ENCODE results near the gene ARHGAP15.

DNA sequence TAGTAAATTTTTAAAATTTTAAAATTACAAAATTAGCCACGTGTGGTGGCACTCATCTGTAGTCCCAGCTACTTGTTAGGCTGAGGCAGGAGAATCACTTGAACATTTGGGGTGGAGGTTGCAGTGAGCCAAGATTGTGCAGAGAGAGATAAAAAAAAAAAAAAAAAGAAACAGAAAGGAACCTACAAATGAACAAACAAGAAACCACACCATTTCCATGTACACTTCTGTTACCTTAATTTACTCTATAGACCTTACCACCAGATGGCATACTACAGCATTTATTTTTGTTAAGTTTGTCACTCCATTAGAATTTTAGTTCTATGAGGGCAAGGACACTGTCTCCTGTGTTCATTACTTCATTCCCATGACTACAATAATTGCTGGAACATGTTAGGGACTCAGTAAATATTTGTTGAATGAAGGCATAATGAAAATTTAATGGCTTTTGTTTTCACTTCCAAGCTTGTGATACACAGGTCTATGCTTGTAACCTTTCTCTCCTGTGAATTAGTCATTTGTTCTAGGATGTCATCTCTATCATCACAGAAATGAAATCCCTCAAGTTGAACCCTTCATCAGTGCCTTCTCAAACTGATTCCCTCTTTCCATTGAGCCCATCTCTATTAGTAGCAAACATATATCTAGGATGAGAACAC lies 76.0 kb downstream of the ARHGAP15 start:
- TF ChIP-seq ELF4 (IDR thresholded peaks at IDR 0.05), result no peak
- TF ChIP-seq FOXM1 (IDR thresholded peaks at IDR 0.05; ENCODE audit: borderline replicate concordance), result no peak
- no peak for TF ChIP-seq SP1 (IDR thresholded peaks at IDR 0.05)
- TF ChIP-seq FOXK2 (IDR thresholded peaks at IDR 0.05), result no peak
- TF ChIP-seq L3MBTL2 (conservative IDR thresholded peaks at IDR 0.05), result no peak
- TF ChIP-seq ZNF384 (IDR thresholded peaks at IDR 0.05), result no peak

Data from HEK293T (cell line).